HepG2 (cell line): Measurements from ENCODE around the gene OAS1. TPM values are rescaled to one million over a fixed set of nuclear protein-coding genes. Genes with fewer than 3 reads are reported as not detected.

ENCODE experiments used
- ATAC-seq: fragments of 200-7000 bp; cut with Tn5 transposase; 3 replicates; pipeline ENCODE4 v1.9.1; 2020; ENCODE audit warnings: mild to moderate bottlenecking, moderate library complexity
- BruUV-seq: library from RNA; stranded (reverse); fragments of 400-500 nt; replicated peaks from 2 replicates; lab custom pipeline; 2021; lab: Mats Ljungman, UMichigan
- CTCF ChIA-PET: fragments of 300-600 bp; formaldehyde crosslinking; extraction: SDS; loops from one replicate; lab custom pipeline; 2021; ENCODE audit warnings: low total read pairs, inconsistent platforms, low intra/inter-chr PET ratio; lab: Yijun Ruan, JAX
- POLR2A ChIA-PET: fragments of 350-600 bp; sonication (Branson Sonifier 250); formaldehyde crosslinking; loops from one replicate; lab custom pipeline; 2020; ENCODE audit warnings: antibody characterized with exemption, inconsistent platforms; lab: Yijun Ruan, JAX
- DNase-seq: peaks from one replicate; pipeline ENCODE4 v3.0.0-alpha.2; 2015; ENCODE audit warnings: low spot score
- FAIRE-seq: peaks from 3 replicates; lab custom pipeline; 2011; peaks lifted over from hg19 to GRCh38; lab: Jason Lieb, UNC
- H2AFZ ChIP-seq: one replicate; pipeline ENCODE4 v1.6.1; 2011; ENCODE audit warnings: low read length, inconsistent platforms
- H3K27ac ChIP-seq: fragments of 300-600 bp; 3 replicates; pipeline ENCODE4 v1.8.0; 2011; ENCODE audit warnings: mixed run types, mild to moderate bottlenecking, mixed read lengths, low read length, inconsistent platforms; ENCODE audit not compliant: insufficient read depth; ENCODE audit errors: extremely low read length
- H3K27me3 ChIP-seq, 2 experiments: fragments of 200-600 bp in 1 of 2; 2 replicates in 1 of 2; 3 replicates in 1 of 2; pipeline versions ENCODE4 v1.6.0 to v1.8.0; 2011; ENCODE audit warnings: low read length in 2 of 2, mild to moderate bottlenecking in 2 of 2, moderate library complexity in 2 of 2, inconsistent platforms in 1 of 2; ENCODE audit not compliant: insufficient read depth in 2 of 2, control insufficient read depth in 1 of 2
- H3K36me3 ChIP-seq, 2 experiments: fragments of 200-600 bp in 1 of 2; replicated peaks in 1 of 2; 2 replicates in 1 of 2; 3 replicates in 1 of 2; pipeline versions ENCODE4 v1.5.1 to v1.8.0; 2011; ENCODE audit warnings: low read length in 2 of 2, inconsistent platforms in 1 of 2; ENCODE audit not compliant: insufficient read depth in 2 of 2, control insufficient read depth in 1 of 2
- H3K4me1 ChIP-seq: 2 replicates; pipeline ENCODE4 v1.5.1; 2012; ENCODE audit warnings: low read length, inconsistent platforms; ENCODE audit not compliant: insufficient read depth
- H3K4me2 ChIP-seq: 2 replicates; pipeline ENCODE4 v1.6.0; 2011; ENCODE audit warnings: low read depth, low read length, inconsistent platforms
- H3K4me3 ChIP-seq, 3 experiments: fragments of 200-600 bp in 1 of 3; sonication (generic), shearing (Covaris generic) in 1 of 3; replicated peaks in 1 of 3; 2 replicates each; pipeline ENCODE4 v1.5.1; 2011 to 2016; ENCODE audit warnings: low read length in 3 of 3, inconsistent platforms in 2 of 3, low read depth in 2 of 3, mild to moderate bottlenecking in 2 of 3, control low read depth in 1 of 3, mixed read lengths in 1 of 3; ENCODE audit not compliant: insufficient read depth in 1 of 3
- H3K79me2 ChIP-seq: one replicate; pipeline ENCODE4 v1.6.1; 2011; ENCODE audit warnings: low read length, inconsistent platforms; ENCODE audit not compliant: insufficient read depth
- H3K9ac ChIP-seq: 2 replicates; pipeline ENCODE4 v1.6.0; 2011; ENCODE audit warnings: mild to moderate bottlenecking, low read depth, low read length, inconsistent platforms; ENCODE audit not compliant: insufficient read depth
- H3K9me3 ChIP-seq: 2 replicates; pipeline ENCODE4 v1.5.1; 2012; ENCODE audit warnings: mild to moderate bottlenecking, low read length
- H4K20me1 ChIP-seq: 2 replicates; pipeline ENCODE4 v1.6.0; 2011; ENCODE audit warnings: inconsistent platforms, mild to moderate bottlenecking, low read length, moderate library complexity; ENCODE audit not compliant: insufficient read depth
- EZH2 ChIP-seq: conservative IDR thresholded peaks from 2 replicates; pipeline ENCODE4 v1.6.1; 2012; ENCODE audit warnings: mild to moderate bottlenecking, low read depth, low read length, moderate library complexity
- FOXC1 ChIP-seq: sonication (generic); formaldehyde crosslinking; IDR thresholded peaks from 2 replicates; pipeline ENCODE4 v1.8.0; 2022; ENCODE audit warnings: mild to moderate bottlenecking, missing genetic modification reagents, borderline replicate concordance
- ZNF407 ChIP-seq: sonication (generic); formaldehyde crosslinking; IDR thresholded peaks from one replicate; pipeline ENCODE4 v1.5.1; 2020; ENCODE audit warnings: mild to moderate bottlenecking, missing genetic modification reagents; ENCODE audit errors: not compliant biosample characterization
- ZNF501 ChIP-seq: sonication (generic); formaldehyde crosslinking; IDR thresholded peaks from 2 replicates; pipeline ENCODE4 v1.5.1; 2020; ENCODE audit warnings: mild to moderate bottlenecking, moderate library complexity, missing genetic modification reagents
- ZNF629 ChIP-seq: sonication (generic); formaldehyde crosslinking; conservative IDR thresholded peaks from 2 replicates; pipeline ENCODE4 v1.5.0; 2020; ENCODE audit warnings: missing genetic modification reagents
- ZNF878 ChIP-seq: sonication (generic); formaldehyde crosslinking; IDR thresholded peaks from 2 replicates; pipeline ENCODE4 v1.8.1; 2023; ENCODE audit warnings: mild to moderate bottlenecking, missing genetic modification reagents, moderate library complexity
- WGBS: methylation state at CpG from one replicate; pipeline ENCODE4 v1.1.6; 2017; ENCODE audit warnings: low lambda C conversion rate; 5-methylcytosine and 5-hydroxymethylcytosine counted together
- in situ Hi-C: cut with HindIII; loops from 2 replicates; pipeline ENCODE4 v1.10.0; 2017; ENCODE audit warnings: low pct_unique_long_range_greater_than_20kb; ENCODE audit not compliant: extremely low pct_ligation_motif_present
- intact Hi-C: fragments of 100-400 bp; cut with micrococcal nuclease; formaldehyde crosslinking; loops from one replicate; pipeline ENCODE4 v1.10.0; 2022; ENCODE audit not compliant: unreplicated experiment
- polyA plus RNA-seq, 8 experiments: library from polyadenylated mRNA; depleted of rRNA in 3 of 8; stranded (reverse) in 7 of 8; unstranded in 1 of 8; fragments of >200 nt; fragmentation: Illumina TruSeq in 4 of 8; extraction: Trizol in 4 of 8; gene quantifications; 2 replicates each; pipeline versions ENCODE4 v1.2.1 to v1.2.3, GENCODE V29; 2011 to 2016; ENCODE audit warnings: low read depth in 4 of 8, missing spikeins in 1 of 8, mixed read lengths in 1 of 8; ENCODE audit not compliant: insufficient read depth in 1 of 8
- total RNA-seq, 5 experiments: library from RNA; depleted of rRNA; stranded (reverse); fragments of >200 nt; fragmentation: Illumina TruSeq; extraction: Trizol; gene quantifications; 2 replicates each; pipeline ENCODE4 v1.2.3, GENCODE V29; 2016; ENCODE audit warnings: low read depth in 1 of 5

Gene OAS1
- total and polyA plus RNA-seq, 2 of the 13 experiments (the other 11 are each of a cell fraction or from before 2014, with no cell fraction given): 6.5 to 10.6 TPM

- no peak for TF ChIP-seq ZNF407 (CRISPR knock-in tag)
- TF ChIP-seq ZNF629 (CRISPR knock-in tag): no peak
- no peak for TF ChIP-seq FOXC1 (CRISPR knock-in tag)
These were observed 25.2 kb upstream of the OAS1 start (continued) for GRCh38 chr12:112881602-112882001.

- in situ Hi-C loops: no loop called here
- H3K27me3 ChIP-seq: peaks cover 0 to 6% of the 10 kb centered on the region in 2 experiments; a peak in 1 of 5 replicates
These were observed 21.5 kb upstream of the OAS1 start for GRCh38 chr12:112885236-112885635.

More at GRCh38 chr12:112885236-112885635, 21.5 kb upstream of the OAS1 start:
- no TSS peak for BruUV-seq
- Histone ChIP-seq H2AFZ (no peak overlapping the region), H3K36me3 (no peaks in the 10 kb centered on the region), H3K4me1 (no peaks in the 10 kb centered on the region), H3K9ac (no peak overlapping the region), H3K79me2 (no peaks in the 10 kb centered on the region), H3K4me2 (no peak overlapping the region), H3K9me3 (no peaks in the 10 kb centered on the region), H3K27ac (no peak overlapping the region), H3K4me3 (no peak overlapping the region), H4K20me1 (no peaks in the 10 kb centered on the region)
- intact Hi-C loops: no loop called here
- 7% methylated on average over 2 of the region's 2 CpGs for WGBS
- ATAC-seq (no peak), DNase-seq (no peak), FAIRE-seq (no peak)
- POLR2A ChIA-PET: no interaction called here
- CTCF ChIA-PET: no interaction called here
- no peak for TF ChIP-seq ZNF501 (CRISPR knock-in tag)
- no peak for TF ChIP-seq ZNF878 (CRISPR knock-in tag)
- no peak for TF ChIP-seq EZH2
